Type B pancreatic cell (in vitro differentiated cells): ENCODE measurements around the gene ZNF554. TPM values are rescaled to one million over a fixed set of nuclear protein-coding genes. Genes with fewer than 3 reads are reported as not detected.

Experiments
- DNase-seq: peaks from one replicate; pipeline ENCODE4 v3.0.0; 2021; ENCODE audit warnings: mixed read lengths; ENCODE audit not compliant: unreplicated experiment; ENCODE audit errors: extremely low spot score
- H3K27ac Mint-ChIP-seq: 2 replicates; pipeline ENCODE4 v1.8.0; 2021; ENCODE audit warnings: mild to moderate bottlenecking, mixed read lengths
- H3K27me3 Mint-ChIP-seq: 2 replicates; pipeline ENCODE4 v1.8.0; 2021; ENCODE audit warnings: mixed read lengths
- H3K36me3 Mint-ChIP-seq: 2 replicates; pipeline ENCODE4 v1.8.0; 2021; ENCODE audit warnings: mixed read lengths
- H3K4me1 Mint-ChIP-seq: one replicate; pipeline ENCODE4 v1.8.0; 2021; ENCODE audit warnings: mixed read lengths; ENCODE audit not compliant: unreplicated experiment
- H3K4me3 Mint-ChIP-seq: 2 replicates; pipeline ENCODE4 v1.8.0; 2021; ENCODE audit warnings: mild to moderate bottlenecking, mixed read lengths
- H3K9me3 Mint-ChIP-seq: 2 replicates; pipeline ENCODE4 v1.8.0; 2021; ENCODE audit warnings: mixed read lengths
- CTCF ChIP-seq: fragments of 200-600 bp; sonication (generic); conservative IDR thresholded peaks from 2 replicates; pipeline ENCODE4 v1.5.0; 2021; ENCODE audit warnings: antibody characterized with exemption, mild to moderate bottlenecking
- total RNA-seq: library from RNA; stranded (reverse); gene quantifications from 2 replicates; pipeline ENCODE4 v1.2.1, GENCODE V29; 2021; ENCODE audit warnings: low replicate concordance

The ZNF554 gene
- total RNA-seq, 1 donor from 2014 or later, result 9.4 TPM

DNA sequence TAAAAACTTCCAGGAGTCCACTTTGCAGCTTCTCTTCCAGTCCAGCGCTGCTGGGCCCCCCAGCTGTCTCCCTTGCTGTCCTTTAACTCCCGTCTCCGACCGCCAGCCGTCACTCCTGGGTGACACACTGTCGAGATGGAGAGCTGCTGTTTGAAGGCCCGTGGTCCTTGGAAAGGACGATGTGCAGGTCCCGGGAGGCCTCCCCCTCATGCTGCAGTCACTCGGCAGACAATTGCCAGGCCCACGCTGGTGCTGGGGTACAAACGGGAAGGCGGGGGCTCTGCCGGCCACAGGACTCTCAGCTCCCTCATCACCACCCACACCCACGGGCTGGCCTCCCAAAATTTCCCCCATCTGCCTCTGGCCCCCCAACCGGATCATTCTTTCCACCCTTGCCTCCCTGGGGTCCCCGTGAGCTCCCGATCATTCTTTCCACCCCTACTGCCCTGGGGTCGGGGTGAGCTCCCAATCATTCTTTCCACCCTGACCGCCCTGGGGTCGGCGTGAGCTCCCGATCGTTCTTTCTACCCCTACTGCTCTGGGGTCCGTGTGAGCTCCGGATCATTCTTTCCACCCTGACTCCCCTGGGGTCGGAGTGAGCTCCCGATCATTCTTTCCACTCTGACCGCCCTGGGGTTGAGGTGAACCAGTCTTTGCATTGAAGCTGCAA is 16.0 kb upstream of the ZNF554 start:
- no peak overlapping the region for H3K27ac Mint-ChIP-seq
- no peak for TF ChIP-seq CTCF
- peaks cover 9% of the 10 kb centered on the region for H3K36me3 Mint-ChIP-seq

DNA sequence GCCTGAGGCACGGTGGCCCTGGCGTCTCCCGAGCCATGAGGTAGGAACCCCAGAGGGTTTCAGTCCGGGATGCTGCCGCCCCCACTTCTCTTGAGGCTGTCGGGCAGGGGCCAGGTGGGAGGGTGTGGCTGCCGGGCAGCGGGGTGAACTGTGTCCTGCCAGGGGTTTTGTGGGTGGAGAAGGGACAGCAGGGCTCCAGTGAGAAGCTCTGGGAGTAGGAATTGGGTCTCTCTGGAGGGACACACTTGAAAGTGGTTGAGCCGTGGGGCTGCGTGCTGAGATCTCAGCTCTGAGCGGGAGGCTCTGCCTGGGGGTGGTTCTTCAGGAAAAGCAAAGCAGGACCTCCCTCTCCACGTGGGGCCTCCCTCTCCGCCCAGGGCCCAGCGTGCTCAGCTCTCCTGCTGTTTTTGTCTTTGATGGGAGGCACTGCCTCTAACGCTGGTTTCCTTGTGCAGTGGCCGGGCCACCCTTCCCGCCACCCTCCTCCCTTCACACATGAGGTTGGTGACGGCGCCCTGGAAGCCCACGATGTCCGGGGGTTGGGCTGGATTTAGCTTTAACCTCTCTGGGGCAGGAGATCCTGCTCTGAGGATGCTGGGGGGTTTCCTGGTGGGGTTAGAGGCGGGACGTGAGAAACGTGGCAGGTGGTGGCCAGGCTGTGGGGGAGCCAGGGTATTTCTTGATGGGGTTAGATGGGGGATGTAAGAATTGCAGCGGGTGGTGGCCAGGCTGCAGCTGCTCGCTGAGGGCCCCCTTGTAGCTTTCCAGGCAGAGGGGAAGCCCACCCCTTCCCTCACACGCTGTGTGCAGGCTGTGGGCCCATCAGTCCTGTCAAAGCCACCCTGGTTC is 15.3 kb upstream of the ZNF554 start:
- DNase-seq, result no peak
- Mint-ChIP-seq H3K27me3 (no peaks in the 10 kb centered on the region), H3K4me1 (no peaks in the 10 kb centered on the region), H3K27ac (no peak overlapping the region), H3K4me3 (no peak overlapping the region), H3K36me3 (peaks cover 12% of the 10 kb centered on the region), H3K9me3 (no peaks in the 10 kb centered on the region)
- TF ChIP-seq CTCF, result no peak

More for the DNA sequence above, 16.0 kb upstream of the ZNF554 start:
- H3K4me3 Mint-ChIP-seq, result no peak overlapping the region
- DNase-seq, result no peak
- H3K27me3 Mint-ChIP-seq, result no peaks in the 10 kb centered on the region
- H3K4me1 Mint-ChIP-seq, result no peaks in the 10 kb centered on the region
- no peaks in the 10 kb centered on the region for H3K9me3 Mint-ChIP-seq

GRCh38 chr19:2805261-2805900 is 14.3 kb upstream of the ZNF554 start:
- TF ChIP-seq CTCF, result no peak
- Mint-ChIP-seq H3K9me3 (no peaks in the 10 kb centered on the region), H3K27me3 (no peaks in the 10 kb centered on the region), H3K4me1 (no peaks in the 10 kb centered on the region), H3K27ac (no peak overlapping the region), H3K4me3 (no peak overlapping the region), H3K36me3 (peaks cover 12% of the 10 kb centered on the region)
- DNase-seq, result no peak

GRCh38 chr19:2805991-2806649 is 13.5 kb upstream of the ZNF554 start:
- Mint-ChIP-seq H3K27ac (no peak overlapping the region), H3K36me3 (peaks cover 8% of the 10 kb centered on the region), H3K4me1 (no peaks in the 10 kb centered on the region), H3K9me3 (no peaks in the 10 kb centered on the region), H3K4me3 (no peak overlapping the region), H3K27me3 (no peaks in the 10 kb centered on the region)
- TF ChIP-seq CTCF, result no peak
- no peak for DNase-seq

DNA sequence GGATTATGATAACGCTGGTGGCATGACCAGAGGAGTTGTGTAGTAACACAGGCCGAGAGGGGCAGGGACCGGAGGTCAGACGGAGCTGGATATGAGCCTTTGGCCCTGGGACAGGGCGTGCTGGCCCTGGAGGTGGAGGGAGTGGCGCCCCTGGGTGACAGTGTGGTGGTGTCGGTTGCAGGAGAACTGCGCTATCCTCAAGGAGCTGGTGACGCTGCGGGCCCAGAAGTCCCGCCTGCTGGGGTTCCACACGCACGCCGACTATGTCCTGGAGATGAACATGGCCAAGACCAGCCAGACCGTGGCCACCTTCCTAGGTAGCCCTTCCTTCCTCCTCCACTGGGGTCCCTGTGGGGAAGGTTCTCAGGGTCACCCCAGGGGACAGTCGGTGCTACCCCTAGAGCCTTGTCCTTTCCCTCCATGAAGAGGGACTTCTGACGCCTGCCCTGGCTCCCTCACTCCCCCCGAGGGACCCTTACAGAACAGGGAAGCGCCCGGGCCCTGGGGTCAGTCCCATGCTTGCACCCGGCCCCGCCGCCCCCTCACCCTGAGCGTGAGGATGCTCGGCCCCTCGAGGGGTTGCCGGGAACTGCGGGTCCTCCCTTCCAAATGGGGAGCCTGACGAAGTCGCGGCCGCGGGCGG is 12.8 kb upstream of the ZNF554 start:
- Mint-ChIP-seq H3K36me3 (peaks cover 8% of the 10 kb centered on the region), H3K4me1 (no peaks in the 10 kb centered on the region)

More for the DNA sequence above, 12.8 kb upstream of the ZNF554 start:
- no peak for DNase-seq
- H3K27me3 Mint-ChIP-seq, result no peaks in the 10 kb centered on the region
- H3K4me3 Mint-ChIP-seq, result no peak overlapping the region
- TF ChIP-seq CTCF, result no peak
- H3K27ac Mint-ChIP-seq, result no peak overlapping the region
- no peaks in the 10 kb centered on the region for H3K9me3 Mint-ChIP-seq
